Activated CD8-positive, alpha-beta memory T cell treated with anti-CD3 and anti-CD28 coated beads, Interleukin-2, amount 50 U/mL, for 1 hour (primary cell): Measurements from ENCODE around the gene TRIO.
"Not testable (repeated sequence)": the region's sequence is repeated elsewhere in the genome, so short reads cannot be mapped to it uniquely, and the experiment has no call there.

Source experiments
- DNase-seq: peaks from one replicate; pipeline ENCODE4 v3.0.0-alpha.2; 2020; ENCODE audit errors: extremely low read depth

Gene TRIO

GRCh38 chr5:14185326-14186058, 42.4 kb downstream of the TRIO start:
- DNase-seq = no peak

DNA sequence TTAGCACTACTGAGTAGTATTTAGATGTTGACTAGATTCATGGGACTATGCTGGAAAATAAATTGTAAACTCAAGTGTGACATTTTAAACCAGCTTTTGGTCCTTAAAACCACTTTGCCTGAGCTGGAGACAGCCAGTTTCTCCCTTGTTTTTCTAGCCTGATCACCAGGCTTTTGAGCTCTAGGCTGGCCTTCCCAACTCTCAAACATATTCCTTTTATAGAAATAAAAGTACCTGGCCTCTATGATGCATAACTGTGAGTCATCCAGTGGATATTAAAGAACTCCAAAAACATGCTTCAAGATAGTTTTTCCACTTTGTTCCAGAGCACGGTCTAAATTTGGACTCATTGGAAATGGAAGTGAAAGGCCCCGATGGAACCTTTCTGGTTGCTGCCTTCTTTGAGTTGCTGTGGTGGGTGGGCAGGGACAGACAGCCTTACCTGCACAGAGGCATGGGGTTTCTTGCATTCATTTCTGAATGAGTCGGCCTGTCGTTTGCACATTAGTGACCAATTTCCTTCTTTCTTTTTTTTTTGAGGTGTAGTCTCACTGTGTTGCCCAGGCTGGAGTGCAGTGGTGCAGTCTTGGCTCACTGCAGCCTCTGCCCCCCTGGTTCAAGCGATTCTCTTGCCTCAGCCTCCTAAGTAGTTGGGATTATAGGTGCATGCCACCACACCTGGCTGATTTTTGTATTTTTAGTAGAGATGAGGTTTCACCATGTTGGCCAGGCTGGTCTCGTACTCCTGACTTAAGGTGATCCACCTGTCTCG, 43.1 kb downstream of the TRIO start:
- no peak for DNase-seq

DNA sequence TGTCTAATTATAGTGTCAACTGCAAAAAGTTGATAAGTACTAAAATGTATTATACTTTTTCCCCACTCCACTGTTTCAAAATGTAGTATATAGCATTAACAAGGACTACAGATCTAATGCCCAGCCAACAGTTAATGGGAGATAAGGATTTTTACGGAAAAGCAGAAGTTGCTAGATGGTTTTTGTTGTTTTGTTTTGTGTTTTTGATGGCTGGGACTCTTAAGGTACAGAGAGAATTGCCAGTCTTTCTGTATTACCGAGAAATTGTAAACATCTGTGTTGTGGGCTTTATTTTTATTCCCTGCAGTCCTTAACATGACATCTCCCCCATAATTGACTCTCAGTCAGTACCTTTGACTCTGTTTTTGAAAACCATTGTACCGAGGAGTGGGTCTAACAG, 44.0 kb downstream of the TRIO start:
- DNase-seq = no peak

DNA sequence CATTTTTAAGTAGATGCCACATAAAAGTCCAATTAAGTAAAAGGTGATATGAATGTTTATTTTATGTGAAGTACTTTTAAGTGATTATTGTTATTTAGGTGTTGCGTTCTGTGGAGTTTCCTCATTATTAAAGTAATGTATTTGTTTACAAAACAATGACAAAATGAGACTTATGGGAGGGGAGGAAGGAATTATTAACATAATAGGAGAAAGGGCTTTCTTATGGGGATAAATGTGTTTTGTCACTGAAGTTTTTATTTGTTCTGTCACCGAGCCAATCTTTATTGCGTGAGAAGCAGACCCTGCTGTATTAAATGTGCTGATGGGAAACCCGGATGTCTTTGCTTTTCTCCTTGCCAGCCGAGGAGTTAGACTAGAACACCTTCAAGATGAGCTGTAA, 44.5 kb downstream of the TRIO start:
- no peak for DNase-seq

DNA sequence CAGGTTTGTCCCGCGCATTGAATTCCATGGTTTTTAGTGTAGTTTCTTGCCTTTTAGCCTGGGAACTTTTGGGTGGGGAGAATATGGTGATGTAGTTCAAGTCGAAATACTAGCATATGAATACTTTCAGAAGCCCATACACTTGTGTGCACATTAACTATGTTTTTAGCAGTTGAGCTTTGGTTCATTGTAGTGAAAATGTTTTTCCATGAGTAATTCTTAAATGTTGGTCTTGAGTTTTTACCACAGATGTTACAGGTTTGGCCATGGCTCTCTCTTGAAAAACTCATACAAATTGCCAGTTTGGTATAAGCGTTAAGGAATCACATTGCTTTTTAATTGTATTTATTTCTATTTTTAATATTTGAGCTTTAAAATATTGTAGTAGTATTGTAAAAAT, 45.6 kb downstream of the TRIO start:
- DNase-seq = no peak

- DNase-seq = no peak
Observed at GRCh38 chr5:14189680-14190079, 46.5 kb downstream of the TRIO start.

DNA sequence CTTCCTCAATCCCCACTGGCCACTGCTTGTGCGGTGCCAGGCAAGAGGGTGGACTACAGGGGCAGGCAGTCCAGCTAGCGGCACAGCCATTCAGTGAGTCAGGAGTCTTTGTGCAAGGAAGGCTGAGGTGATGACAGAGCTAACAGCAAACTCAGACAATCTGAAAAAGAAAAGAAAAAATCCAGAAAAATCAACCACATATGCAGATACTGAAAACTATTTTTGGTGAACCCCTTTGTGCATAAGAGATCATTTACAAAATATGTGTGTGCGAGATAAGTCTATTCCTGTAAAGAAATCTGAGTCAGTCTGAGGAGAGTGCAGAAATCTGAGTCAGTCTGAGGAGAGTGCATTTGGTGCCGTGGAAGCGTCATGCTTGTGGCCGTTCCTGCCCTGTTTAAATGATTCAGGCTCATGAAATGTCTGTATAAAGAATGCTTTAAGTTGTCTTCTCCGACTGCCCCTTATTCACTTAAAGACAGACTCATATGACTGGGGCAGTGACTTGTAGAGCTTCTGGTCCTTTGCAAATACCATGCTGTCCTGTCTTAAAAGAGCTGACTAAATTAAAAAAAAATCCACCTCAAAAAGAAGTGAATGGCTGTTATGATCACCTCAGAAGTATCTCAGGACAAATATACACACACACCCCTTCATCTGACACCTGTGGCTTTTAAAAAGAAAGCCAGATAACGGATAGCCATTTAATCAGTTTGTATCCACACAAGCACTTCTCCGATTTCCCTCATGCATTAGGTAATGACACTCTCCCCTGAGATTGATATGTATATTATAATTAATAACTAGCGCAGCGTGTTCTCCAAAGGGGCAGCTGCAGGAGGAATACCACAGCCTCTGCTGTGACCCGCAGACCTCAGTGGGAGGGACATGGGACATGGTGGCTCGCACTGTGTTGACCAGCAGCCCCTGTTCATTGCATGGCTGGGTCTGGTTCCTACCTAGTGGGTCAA, 47.3 kb downstream of the TRIO start:
- no peak for DNase-seq

DNA sequence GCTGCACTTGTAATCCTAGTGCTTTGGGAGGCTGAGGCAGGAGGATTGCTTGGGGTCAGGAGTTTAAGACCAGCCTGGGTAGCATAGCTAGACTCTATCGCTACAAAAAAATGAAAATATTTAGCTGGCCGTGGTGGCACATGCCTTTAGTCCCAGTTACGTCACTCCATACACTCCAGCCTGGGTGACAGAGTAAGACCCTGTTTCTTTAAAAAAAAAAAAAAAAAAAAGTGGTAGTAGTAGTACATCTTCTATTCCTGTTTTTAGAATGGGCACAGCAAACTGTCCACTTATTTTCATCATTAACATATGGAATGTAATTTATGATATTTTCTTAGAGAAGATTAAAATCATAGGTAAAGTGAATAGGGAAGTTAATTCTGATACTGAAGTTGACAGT, 48.2 kb downstream of the TRIO start:
- no peak for DNase-seq

GRCh38 chr5:14193496-14193895, 50.4 kb downstream of the TRIO start:
- no peak for DNase-seq

GRCh38 chr5:14195588-14195987, 52.4 kb downstream of the TRIO start:
- DNase-seq = no peak

DNA sequence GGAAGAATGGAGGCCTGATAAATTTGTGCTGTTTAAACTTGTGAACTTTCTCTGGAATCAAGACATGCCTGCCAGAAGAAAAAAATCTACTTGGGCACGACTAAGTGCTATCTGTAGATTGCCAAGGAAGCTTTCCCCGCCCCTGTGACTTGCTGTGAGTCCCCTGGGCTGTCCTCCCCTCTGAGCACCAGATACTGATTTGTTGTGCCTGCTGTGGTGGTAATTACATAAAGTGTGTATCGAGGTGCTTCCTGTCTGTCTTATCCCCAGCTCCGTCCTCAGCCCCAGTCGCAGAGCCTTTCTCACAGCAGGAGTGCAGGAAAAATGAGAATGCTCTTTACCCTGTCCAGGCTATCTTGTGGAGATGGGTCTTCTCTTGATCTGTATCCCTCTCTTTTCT, 53.9 kb downstream of the TRIO start:
- DNase-seq = no peak

DNA sequence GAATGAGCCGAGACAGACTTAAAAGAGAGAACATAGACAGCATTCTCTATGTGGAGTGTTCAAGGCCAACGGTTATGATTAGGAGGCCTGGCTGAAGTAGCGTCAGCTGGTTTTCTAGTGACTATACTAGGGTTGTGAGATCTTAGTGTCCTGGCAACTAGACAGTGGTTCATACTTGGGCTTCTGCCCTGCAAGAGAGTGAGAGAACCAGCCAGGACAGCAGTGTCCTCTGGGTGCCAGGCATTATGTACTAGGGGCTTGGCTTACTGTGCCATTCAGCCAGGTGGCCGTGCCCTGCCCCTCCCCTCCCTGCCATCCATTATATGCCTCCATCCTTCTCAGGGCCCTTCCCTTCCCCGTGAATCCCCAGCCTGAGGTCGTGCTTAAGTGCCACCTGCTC, 56.8 kb downstream of the TRIO start:
- no peak for DNase-seq

GRCh38 chr5:14200312-14200990, 57.3 kb downstream of the TRIO start:
- DNase-seq = no peak

DNA sequence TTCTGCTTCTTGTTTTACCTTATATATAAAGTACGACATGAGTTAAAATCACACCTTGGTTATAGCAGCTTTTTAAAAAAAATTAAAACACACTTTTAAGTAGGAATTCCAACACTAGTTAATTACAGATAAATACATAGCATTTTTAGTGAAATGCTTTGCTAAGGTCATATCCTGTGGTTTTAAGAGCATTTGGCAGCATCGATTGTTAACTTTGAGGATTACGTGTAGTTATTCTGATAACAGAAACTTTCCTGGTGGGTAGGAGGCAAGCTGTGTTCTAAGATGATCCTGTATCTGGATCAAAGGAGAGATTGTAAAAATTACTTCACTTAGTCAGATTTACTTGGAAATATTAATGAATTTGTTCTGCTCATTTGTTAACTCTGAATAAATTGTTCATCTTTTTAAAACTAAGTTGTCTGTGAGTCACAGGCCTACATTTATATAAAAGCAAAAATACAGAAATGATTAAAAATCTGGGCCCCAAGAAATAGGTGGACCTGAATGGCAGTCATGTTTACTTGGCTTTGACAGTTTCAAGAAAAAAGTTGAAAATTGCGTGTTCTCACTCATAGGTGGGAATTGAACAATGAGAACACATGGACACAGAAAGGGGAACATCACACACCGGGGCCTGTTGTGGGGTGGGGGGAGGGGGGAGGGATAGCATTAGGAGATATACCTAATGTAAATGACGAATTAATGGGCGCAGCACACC, 58.3 kb downstream of the TRIO start:
- DNase-seq = no peak

DNA sequence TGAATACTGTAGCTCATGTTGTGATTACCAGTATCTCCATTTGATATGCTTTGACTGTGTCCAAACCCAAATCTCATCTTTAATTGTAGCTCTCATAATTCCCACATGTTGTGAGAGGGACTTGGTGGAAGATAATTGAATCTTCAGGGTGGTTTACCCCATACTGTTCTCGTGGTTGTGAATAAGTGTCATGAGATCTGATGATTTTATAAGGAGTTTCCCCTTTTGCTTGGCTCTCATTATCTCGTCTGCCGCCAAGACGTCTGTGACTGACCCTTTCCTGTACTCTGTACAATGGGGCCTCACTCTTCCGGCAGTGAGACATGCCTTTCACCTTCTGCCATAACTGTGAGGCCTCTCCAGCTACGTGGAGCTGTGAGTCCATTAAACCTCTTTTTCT, 59.3 kb downstream of the TRIO start:
- no peak for DNase-seq

DNA sequence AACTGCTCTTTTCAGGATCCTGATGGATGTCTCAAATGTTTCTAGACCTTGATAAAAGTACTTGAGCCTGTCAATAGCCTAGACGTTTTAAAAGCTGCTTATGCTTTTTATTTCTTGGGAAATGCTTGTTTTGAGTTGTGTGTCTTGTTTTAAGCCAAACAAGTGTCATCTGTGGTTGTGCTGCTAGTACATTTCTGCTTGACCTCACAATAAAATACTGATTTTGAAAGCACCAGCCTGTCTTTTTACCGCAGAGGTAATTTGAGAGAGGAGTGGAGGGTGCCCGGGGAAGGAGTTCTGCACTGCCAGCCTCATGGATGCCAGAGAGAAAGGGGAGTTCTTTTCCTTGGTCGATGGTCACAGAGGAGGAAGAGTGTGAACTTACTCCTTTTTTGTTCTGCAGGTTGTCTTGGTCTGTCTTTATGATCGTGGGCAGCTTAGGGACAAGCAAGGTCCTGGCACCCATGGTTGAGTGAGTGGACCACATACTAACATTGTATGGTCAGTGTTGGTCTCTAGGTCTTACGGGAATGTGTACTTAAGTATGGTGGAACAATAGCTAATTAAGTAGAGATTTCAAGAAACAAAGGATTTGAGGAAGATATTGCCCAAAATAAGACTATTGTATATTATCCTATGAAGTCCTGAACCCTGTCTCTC, 61.0 kb downstream of the TRIO start:
- DNase-seq = no peak

DNA sequence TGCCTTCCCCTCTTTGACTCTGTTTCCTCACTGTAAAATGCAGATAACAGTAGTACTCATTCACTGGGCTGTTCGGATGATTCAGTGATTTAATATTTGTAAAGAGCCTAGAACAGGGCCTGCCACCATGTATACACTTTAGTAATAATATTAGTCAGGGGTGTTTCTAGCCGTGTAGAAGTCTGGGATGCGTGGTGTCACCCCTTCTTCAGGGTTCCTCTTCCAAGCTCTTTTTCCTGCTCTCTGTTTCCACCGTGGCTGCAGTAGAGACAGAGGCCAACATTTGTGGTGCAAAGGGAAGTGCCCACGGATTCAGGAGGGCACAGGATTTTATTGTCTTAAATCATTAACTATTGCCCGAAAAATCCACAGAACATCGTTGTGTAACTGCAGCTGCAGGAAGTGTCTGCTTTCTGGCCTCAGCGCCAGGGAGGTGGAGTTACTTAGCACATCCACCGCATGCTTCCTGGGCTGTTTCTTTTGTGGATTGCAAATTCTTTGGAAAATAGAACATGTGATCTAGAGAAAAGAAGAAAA, 61.7 kb downstream of the TRIO start:
- DNase-seq = no peak

DNA sequence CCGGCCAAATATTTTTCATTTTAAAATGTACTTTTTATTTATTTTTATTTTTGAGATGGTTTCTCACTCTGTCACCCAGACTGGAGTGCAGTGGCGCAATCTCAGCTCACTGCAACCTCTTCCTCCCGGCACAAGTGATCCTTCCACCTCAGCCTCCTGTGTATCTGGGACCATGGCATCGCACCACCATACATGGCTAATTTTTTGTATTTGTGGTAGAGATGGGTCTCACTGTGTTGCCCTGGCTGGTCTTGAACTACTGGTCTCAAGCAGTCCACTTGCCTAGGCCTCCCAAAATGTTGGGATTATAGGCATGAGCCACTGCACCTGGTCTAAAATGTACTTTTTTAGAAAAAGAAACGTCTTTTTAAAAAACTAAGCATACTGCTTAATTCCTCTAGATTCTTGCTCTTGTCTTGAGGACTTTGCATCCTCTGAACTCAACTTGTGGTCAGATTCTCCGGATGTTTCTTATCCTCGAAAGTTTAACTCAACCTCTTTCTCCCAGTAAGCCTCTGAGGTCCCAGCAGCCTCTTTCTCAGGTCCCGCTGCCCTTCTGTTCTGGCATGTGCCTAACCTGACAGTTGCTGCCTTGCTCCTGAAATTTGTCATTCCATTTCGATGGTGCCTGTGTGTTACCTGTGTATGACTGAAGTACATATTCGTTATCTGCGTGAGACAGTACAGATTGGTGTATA, 63.0 kb downstream of the TRIO start:
- DNase-seq = no peak

DNA sequence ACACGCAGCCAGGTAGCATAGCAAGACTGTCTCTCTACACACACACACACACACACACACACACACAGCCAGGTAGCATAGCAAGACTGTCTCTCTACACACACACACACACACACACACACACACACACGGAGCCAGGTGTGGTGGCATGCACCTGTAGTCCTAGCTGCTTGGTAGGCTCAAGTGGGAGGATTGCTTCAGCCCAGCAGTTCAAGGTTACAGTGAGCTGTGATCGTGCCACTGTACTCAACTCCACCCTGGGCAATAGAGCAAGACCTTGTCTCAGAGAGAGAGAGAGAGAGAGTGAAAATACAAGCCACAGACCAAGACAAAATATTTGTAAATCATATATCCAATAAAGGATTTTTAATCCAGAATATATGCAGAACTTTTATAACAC, 64.3 kb downstream of the TRIO start:
- not testable (repeated sequence) for DNase-seq
